ENCODE results near the gene RABGAP1L. TPM values are rescaled to one million over a fixed set of nuclear protein-coding genes. Genes with fewer than 3 reads are reported as not detected.
"Not testable (repeated sequence)": the region's sequence is repeated elsewhere in the genome, so short reads cannot be mapped to it uniquely, and the experiment has no call there.

RABGAP1L gene
- total RNA-seq, 4 donors from 2014 or later = 39.3 to 101 (median 63.7) TPM

- no peak overlapping the region for H3K27ac ChIP-seq (replicated peaks in 1 of 4)
- TF ChIP-seq, protein P1, sequence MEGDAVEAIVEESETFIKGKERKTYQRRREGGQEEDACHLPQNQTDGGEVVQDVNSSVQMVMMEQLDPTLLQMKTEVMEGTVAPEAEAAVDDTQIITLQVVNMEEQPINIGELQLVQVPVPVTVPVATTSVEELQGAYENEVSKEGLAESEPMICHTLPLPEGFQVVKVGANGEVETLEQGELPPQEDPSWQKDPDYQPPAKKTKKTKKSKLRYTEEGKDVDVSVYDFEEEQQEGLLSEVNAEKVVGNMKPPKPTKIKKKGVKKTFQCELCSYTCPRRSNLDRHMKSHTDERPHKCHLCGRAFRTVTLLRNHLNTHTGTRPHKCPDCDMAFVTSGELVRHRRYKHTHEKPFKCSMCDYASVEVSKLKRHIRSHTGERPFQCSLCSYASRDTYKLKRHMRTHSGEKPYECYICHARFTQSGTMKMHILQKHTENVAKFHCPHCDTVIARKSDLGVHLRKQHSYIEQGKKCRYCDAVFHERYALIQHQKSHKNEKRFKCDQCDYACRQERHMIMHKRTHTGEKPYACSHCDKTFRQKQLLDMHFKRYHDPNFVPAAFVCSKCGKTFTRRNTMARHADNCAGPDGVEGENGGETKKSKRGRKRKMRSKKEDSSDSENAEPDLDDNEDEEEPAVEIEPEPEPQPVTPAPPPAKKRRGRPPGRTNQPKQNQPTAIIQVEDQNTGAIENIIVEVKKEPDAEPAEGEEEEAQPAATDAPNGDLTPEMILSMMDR (IDR thresholded peaks at IDR 0.05) = no peak
- TF ChIP-seq POLR2A (IDR thresholded peaks at IDR 0.05; ENCODE audit: low read depth) (no peak), EP300 (IDR thresholded peaks at IDR 0.05) (no peak), POLR2AphosphoS5 (IDR thresholded peaks at IDR 0.05) (no peak)
- H3K27me3 ChIP-seq = no peaks in the 10 kb centered on the region
- DNase-seq (ENCODE audit: extremely low spot score) = no peak
- H3K9me3 ChIP-seq = no peaks in the 10 kb centered on the region
- peaks cover 0 to 5% (median 0%) of the 10 kb centered on the region in 4 donors for H3K4me1 ChIP-seq
- peaks cover 0 to 1% (median 0%) of the 10 kb centered on the region in 4 donors for H3K36me3 ChIP-seq
- intact Hi-C loops (cut with DNase I) = no loop called here
- no peak overlapping the region for H3K4me3 ChIP-seq
- WGBS = 76% methylated on average over 1 of the region's 1 CpG
Observed at GRCh38 chr1:174689524-174689923, 530.2 kb downstream of the RABGAP1L start.

DNA sequence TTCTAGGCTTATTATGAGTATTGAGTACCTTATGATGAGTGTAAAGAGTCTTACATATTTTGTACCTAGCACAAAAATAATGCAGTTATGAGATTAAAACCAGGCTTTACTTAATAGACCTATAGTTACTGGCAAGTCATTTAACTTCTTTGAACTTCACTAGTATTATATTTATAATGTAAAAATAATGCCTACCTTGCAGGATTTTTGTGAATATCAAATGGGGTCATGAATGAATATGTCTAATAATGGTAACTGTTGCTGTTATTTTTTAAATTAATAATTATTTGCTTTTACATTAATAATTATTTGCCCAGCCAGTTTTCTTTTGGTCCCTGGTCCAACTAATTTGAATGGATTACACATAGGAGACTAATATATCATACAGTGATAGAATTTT is 530.9 kb downstream of the RABGAP1L start:
- intact Hi-C loops (cut with DNase I) = no loop called here
- TF ChIP-seq EP300 (IDR thresholded peaks at IDR 0.05) (no peak), POLR2AphosphoS5 (IDR thresholded peaks at IDR 0.05) (no peak), POLR2A (IDR thresholded peaks at IDR 0.05; ENCODE audit: low read depth) (no peak)
- TF ChIP-seq, protein P1 (IDR thresholded peaks at IDR 0.05) = no peak
- Histone ChIP-seq H3K27ac (replicated peaks in 1 of 4) (no peak overlapping the region), H3K27me3 (no peaks in the 10 kb centered on the region), H3K4me1 (peaks cover 0 to 5% (median 0%) of the 10 kb centered on the region in 4 donors), H3K9me3 (no peaks in the 10 kb centered on the region), H3K36me3 (no peaks in the 10 kb centered on the region), H3K4me3 (no peak overlapping the region)
- no peak for DNase-seq (ENCODE audit: extremely low spot score)

- H3K27ac ChIP-seq (replicated peaks in 1 of 4) = no peak overlapping the region
- no peak for TF ChIP-seq EP300 (IDR thresholded peaks at IDR 0.05)
- TF ChIP-seq POLR2A (IDR thresholded peaks at IDR 0.05; ENCODE audit: low read depth) = no peak
- TF ChIP-seq, protein P1 (IDR thresholded peaks at IDR 0.05) = no peak
- TF ChIP-seq POLR2AphosphoS5 (IDR thresholded peaks at IDR 0.05) = no peak
- intact Hi-C loops (cut with DNase I) = no loop called here
- H3K4me3 ChIP-seq = no peak overlapping the region
- no peaks in the 10 kb centered on the region for H3K9me3 ChIP-seq
- H3K36me3 ChIP-seq = no peaks in the 10 kb centered on the region
- H3K27me3 ChIP-seq = no peaks in the 10 kb centered on the region
- DNase-seq (ENCODE audit: extremely low spot score) = no peak
- 95% methylated on average over 1 of the region's 1 CpG for WGBS
- peaks cover 0 to 5% (median 0%) of the 10 kb centered on the region in 4 donors for H3K4me1 ChIP-seq
Observed at GRCh38 chr1:174692313-174692712, 533.0 kb downstream of the RABGAP1L start.

- DNase-seq (ENCODE audit: extremely low spot score) = no peak
- H3K9me3 ChIP-seq = no peaks in the 10 kb centered on the region
- TF ChIP-seq POLR2AphosphoS5 (IDR thresholded peaks at IDR 0.05) = no peak
- no peak for TF ChIP-seq EP300 (IDR thresholded peaks at IDR 0.05)
- TF ChIP-seq, protein P1 (IDR thresholded peaks at IDR 0.05) = no peak
- TF ChIP-seq POLR2A (IDR thresholded peaks at IDR 0.05; ENCODE audit: low read depth) = no peak
- intact Hi-C loops (cut with DNase I) = no loop called here
- no peaks in the 10 kb centered on the region for H3K27me3 ChIP-seq
- H3K4me1 ChIP-seq = no peaks in the 10 kb centered on the region
- no peaks in the 10 kb centered on the region for H3K36me3 ChIP-seq
- no peak overlapping the region for H3K4me3 ChIP-seq
- no peak overlapping the region for H3K27ac ChIP-seq (replicated peaks in 1 of 4)
- 96% methylated on average over 3 of the region's 3 CpGs for WGBS
Observed at GRCh38 chr1:174693085-174693484, 533.8 kb downstream of the RABGAP1L start.

DNA sequence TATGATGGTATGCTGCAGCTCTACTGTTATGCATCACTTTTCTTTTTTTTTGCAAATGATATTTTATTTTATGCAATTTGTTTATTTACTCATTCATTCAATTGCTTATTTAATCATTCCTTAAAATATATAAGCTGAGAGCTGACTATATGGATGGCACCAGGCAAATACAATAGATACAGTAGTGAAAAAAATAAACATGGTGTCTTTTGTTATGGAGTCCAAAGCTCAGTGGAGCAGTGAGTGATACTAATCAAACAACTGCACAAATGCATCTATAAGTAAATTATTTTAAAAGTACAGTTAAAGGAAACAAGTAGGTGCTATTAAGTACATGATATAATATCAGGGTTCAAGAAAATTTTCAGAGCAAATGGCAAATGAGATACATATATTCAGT is 534.2 kb downstream of the RABGAP1L start:
- DNase-seq (ENCODE audit: extremely low spot score); H3K4me3 ChIP-seq; H3K27me3 ChIP-seq; H3K4me1 ChIP-seq; H3K36me3 ChIP-seq; intact Hi-C loops (cut with DNase I); H3K9me3 ChIP-seq; H3K27ac ChIP-seq (replicated peaks in 1 of 4): not testable (repeated sequence)
